Cardiac muscle cell (in vitro differentiated cells and primary cell): Measurements from ENCODE around the gene GABBR1. TPM values are rescaled to one million over a fixed set of nuclear protein-coding genes. Genes with fewer than 3 reads are reported as not detected.

Experiments
- DNase-seq, 2 donors: peaks; one replicate each; pipeline versions ENCODE4 v3.0.0 to v3.0.0-alpha.2; 2010 to 2017; ENCODE audit warnings: low read depth in 1 of 2, low spot score in 1 of 2
- H3K27ac ChIP-seq: fragments of 200-600 bp; sonication (generic); 2 replicates; pipeline ENCODE4 v1.5.1; 2016
- H3K27me3 ChIP-seq: fragments of 200-600 bp; sonication (generic); 2 replicates; pipeline ENCODE4 v1.6.0; 2016; ENCODE audit warnings: control low read depth
- H3K36me3 ChIP-seq: fragments of 200-600 bp; sonication (generic); 2 replicates; pipeline ENCODE4 v1.5.1; 2016; ENCODE audit warnings: control low read depth
- H3K4me1 ChIP-seq: fragments of 200-600 bp; sonication (generic); 2 replicates; pipeline ENCODE4 v1.8.1; 2017; ENCODE audit warnings: low read depth, mild to moderate bottlenecking, mixed run types
- H3K4me3 ChIP-seq: fragments of 200-600 bp; sonication (generic); 2 replicates; pipeline ENCODE4 v1.5.1; 2016; ENCODE audit warnings: mild to moderate bottlenecking
- H3K9me3 ChIP-seq: fragments of 200-600 bp; sonication (generic); 2 replicates; pipeline ENCODE4 v1.5.1; 2017; ENCODE audit warnings: low read depth, mild to moderate bottlenecking, control low read depth
- polyA plus RNA-seq: library from polyadenylated mRNA; unstranded; fragments of >200 nt; fragmentation: Nextera tagmentation; extraction: Ambion mirVana; gene quantifications from 2 replicates; pipeline ENCODE4 v1.2.1, GENCODE V29; 2016
- total RNA-seq: library from RNA; depleted of rRNA; stranded (reverse); fragments of >200 nt; gene quantifications from 2 replicates; pipeline ENCODE4 v1.2.3, GENCODE V29; 2016
- TF ChIP-seq, protein P1 (sequence below): IDR thresholded peaks from 2 replicates; pipeline ENCODE4 v1.5.1; 2012; ENCODE audit warnings: low read depth, mild to moderate bottlenecking, low read length

The GABBR1 gene
- total and polyA plus RNA-seq, 2 experiments from 2014 or later: 67.0 to 101 TPM

DNA sequence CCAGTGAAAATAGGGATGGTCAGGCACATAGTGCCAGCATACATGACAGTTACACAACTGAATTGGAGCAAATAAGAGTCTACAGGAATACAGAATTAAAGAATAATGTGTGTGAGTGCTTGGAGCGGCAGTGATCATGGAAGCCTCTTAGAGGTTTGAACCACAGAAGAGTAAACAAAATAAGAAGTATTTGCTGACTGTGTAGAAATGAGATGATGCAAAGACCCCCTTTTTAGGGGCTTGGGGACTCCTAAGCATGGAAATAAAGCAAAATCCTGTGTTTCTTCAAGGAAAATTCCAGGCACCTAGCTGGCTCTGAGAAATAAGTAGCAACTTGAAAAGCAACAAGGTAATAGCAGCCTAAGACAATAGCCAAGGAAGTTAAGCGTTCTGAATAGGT, 41.3 kb downstream of the GABBR1 start:
- Histone ChIP-seq H3K27me3 (no peaks in the 10 kb centered on the region), H3K36me3 (no peaks in the 10 kb centered on the region), H3K4me1 (peaks cover 12% of the 10 kb centered on the region), H3K9me3 (no peaks in the 10 kb centered on the region), H3K27ac (no peak overlapping the region), H3K4me3 (no peak overlapping the region)
- TF ChIP-seq, protein P1, sequence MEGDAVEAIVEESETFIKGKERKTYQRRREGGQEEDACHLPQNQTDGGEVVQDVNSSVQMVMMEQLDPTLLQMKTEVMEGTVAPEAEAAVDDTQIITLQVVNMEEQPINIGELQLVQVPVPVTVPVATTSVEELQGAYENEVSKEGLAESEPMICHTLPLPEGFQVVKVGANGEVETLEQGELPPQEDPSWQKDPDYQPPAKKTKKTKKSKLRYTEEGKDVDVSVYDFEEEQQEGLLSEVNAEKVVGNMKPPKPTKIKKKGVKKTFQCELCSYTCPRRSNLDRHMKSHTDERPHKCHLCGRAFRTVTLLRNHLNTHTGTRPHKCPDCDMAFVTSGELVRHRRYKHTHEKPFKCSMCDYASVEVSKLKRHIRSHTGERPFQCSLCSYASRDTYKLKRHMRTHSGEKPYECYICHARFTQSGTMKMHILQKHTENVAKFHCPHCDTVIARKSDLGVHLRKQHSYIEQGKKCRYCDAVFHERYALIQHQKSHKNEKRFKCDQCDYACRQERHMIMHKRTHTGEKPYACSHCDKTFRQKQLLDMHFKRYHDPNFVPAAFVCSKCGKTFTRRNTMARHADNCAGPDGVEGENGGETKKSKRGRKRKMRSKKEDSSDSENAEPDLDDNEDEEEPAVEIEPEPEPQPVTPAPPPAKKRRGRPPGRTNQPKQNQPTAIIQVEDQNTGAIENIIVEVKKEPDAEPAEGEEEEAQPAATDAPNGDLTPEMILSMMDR: no peak
- DNase-seq: no peak

DNA sequence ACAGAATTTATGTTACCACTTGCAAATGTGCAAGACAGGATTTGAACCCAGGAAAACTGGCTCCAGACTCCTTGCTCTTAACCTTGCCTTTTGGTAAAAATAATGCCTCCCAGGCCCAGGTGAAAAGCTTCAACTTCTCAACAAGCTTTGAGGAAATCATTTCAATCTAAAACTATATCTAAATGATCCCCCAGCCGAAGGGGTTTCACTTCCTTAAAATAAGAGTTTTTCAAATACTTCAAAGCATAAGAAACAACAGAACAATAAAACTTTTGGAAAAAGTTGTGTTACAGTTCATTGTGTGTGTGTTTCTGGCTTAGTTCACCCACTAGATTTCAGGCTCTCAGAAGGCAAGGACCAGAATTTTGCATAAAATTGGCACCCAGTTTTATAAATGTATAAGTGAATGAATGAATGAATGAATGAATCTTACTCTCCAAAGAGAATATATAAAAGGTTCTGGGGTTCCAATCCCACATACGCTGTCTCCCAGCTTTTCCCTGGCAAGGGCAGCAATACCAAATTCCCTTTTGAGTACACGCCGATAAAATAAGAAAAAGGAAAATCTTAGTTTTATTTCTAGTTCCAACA, 42.7 kb downstream of the GABBR1 start:
- no peaks in the 10 kb centered on the region for H3K9me3 ChIP-seq
- H3K27ac ChIP-seq: no peak overlapping the region
- H3K4me3 ChIP-seq: no peak overlapping the region
- DNase-seq: no peak
- TF ChIP-seq, protein P1: no peak
- H3K4me1 ChIP-seq: peaks cover 12% of the 10 kb centered on the region
- H3K36me3 ChIP-seq: no peaks in the 10 kb centered on the region
- H3K27me3 ChIP-seq: no peaks in the 10 kb centered on the region

DNA sequence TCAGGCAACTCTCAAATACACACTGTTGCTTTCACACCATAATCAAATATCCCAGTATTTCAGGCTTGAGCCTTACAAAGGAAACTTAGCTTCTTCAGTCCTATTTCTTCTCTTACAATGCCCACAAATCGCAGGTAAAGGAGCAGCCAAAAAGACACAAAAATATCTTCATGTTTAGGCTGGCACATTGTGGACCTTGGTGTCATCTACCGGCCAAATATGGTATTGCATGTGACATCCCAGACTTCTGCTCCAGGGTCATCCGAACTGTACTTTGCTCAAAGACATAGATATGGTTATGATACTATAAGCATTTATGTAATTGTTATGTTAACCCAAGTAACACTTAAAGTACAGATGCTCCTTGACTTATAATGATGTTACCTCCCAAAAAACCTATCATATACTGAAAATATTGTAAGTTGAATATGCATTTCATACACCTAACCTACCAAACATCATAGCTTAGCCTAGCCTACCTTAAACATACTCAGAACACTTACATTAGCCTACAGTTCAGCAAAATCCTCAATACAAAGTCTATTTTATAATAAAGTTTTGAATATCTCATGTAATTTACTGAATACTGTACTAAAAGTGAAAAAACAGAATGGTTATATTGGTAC, 43.4 kb downstream of the GABBR1 start:
- Histone ChIP-seq H3K4me1 (peaks cover 12% of the 10 kb centered on the region), H3K9me3 (no peaks in the 10 kb centered on the region), H3K27me3 (no peaks in the 10 kb centered on the region), H3K27ac (no peak overlapping the region), H3K4me3 (no peak overlapping the region), H3K36me3 (no peaks in the 10 kb centered on the region)
- TF ChIP-seq, protein P1: peak; percentile 90
- peak; percentile 60 for DNase-seq

DNA sequence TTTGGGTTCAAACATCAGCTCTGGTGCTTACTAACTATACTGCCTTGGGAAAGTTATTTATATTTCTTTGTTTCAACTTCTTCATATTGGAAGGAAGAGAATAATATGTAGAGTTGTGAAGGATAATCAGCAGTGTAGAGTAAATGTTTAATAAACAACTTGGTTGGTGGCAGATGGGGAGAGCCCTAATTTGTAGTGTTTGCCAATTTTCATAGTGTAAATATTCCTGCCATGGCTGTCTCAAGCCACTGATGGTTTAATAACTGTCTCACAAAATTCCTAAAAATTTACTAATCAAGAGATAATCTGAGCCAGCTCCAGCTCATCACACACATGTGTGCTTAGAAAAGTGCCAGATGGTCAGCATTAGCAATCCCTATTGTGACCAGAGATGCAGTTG, 48.2 kb downstream of the GABBR1 start, which contains the start of gene OR2H2:
OR2H2 (plus strand) TSS at position 301 of the 400 bp plus-strand sequence. CDS start 2,824 bp downstream, outside the sequence.
- no peaks in the 10 kb centered on the region for H3K36me3 ChIP-seq
- no peak within 1 kb of the TSS for H3K27ac ChIP-seq
- no peaks in the 10 kb centered on the region for H3K9me3 ChIP-seq
- H3K4me1 ChIP-seq: no peaks in the 10 kb centered on the region
- H3K4me3 ChIP-seq: no peak within 1 kb of the TSS
- TF ChIP-seq, protein P1: no peak
- H3K27me3 ChIP-seq: no peaks in the 10 kb centered on the region
- DNase-seq: no peak

DNA sequence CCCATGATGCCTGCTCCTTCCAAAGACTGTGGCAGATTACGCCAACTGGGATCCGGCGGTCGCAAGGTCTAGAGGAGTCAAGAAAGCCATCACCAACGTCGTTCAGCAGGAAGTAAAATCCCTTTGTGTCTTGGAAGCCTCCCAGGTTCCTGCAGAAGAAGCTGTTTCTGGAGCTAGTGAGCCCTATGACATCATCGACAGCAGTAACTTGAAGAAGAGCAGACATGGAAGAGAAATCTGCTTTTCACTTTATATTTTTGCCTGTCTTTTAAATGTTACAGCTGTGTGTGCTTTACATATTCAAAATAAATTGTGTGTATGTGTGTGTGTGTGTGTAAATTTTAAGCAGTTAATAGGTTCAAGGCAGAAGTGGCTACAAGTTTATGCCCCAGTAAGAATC, 55.4 kb downstream of the GABBR1 start:
- DNase-seq: no peak
- Histone ChIP-seq H3K27ac (no peak overlapping the region), H3K4me1 (no peaks in the 10 kb centered on the region), H3K36me3 (no peaks in the 10 kb centered on the region), H3K4me3 (no peak overlapping the region), H3K27me3 (no peaks in the 10 kb centered on the region), H3K9me3 (no peaks in the 10 kb centered on the region)
- TF ChIP-seq, protein P1: no peak
